Medulla oblongata (tissue), 1 donor: ENCODE results near the gene PHACTR3.
"Not testable (repeated sequence)": the region's sequence is repeated elsewhere in the genome, so short reads cannot be mapped to it uniquely, and the experiment has no call there.

Experiments used
- DNase-seq: peaks from one replicate; pipeline ENCODE4 v3.0.0-alpha.2; 2015; ENCODE audit errors: extremely low spot score

Gene PHACTR3

GRCh38 chr20:59828125-59829053 is 224.0 kb downstream of the PHACTR3 start:
- DNase-seq = no peak

GRCh38 chr20:59829054-59829785 is 224.9 kb downstream of the PHACTR3 start:
- no peak for DNase-seq

GRCh38 chr20:59829786-59830664 is 225.7 kb downstream of the PHACTR3 start:
- no peak for DNase-seq

- DNase-seq = no peak
Observed at GRCh38 chr20:59830665-59831023, 226.3 kb downstream of the PHACTR3 start.

GRCh38 chr20:59831024-59831915 is 226.9 kb downstream of the PHACTR3 start:
- DNase-seq = no peak

- no peak for DNase-seq
Observed at GRCh38 chr20:59831916-59832270, 227.6 kb downstream of the PHACTR3 start.

GRCh38 chr20:59832406-59833363 is 228.3 kb downstream of the PHACTR3 start:
- no peak for DNase-seq

- DNase-seq = no peak
Observed at GRCh38 chr20:59835057-59835447, 230.7 kb downstream of the PHACTR3 start.

GRCh38 chr20:59835448-59836395 is 231.4 kb downstream of the PHACTR3 start:
- DNase-seq = peak; percentile 79

- peak; percentile 30 for DNase-seq
Observed at GRCh38 chr20:59836767-59837166, 232.4 kb downstream of the PHACTR3 start.

GRCh38 chr20:59837623-59838394 is 233.5 kb downstream of the PHACTR3 start:
- DNase-seq = no peak

GRCh38 chr20:59839400-59839799 is 235.1 kb downstream of the PHACTR3 start:
- no peak for DNase-seq

GRCh38 chr20:59845472-59845871 is 241.1 kb downstream of the PHACTR3 start:
- DNase-seq = no peak

GRCh38 chr20:59848182-59848581 is 243.8 kb downstream of the PHACTR3 start:
- DNase-seq = no peak

- peak; percentile 66 for DNase-seq
Observed at GRCh38 chr20:59850018-59850641, 245.8 kb downstream of the PHACTR3 start.

GRCh38 chr20:59856526-59856925 is 252.2 kb downstream of the PHACTR3 start:
- not testable (repeated sequence) for DNase-seq

GRCh38 chr20:59856941-59857340 is 252.6 kb downstream of the PHACTR3 start:
- not testable (repeated sequence) for DNase-seq
